ENCODE data around the gene PCDH12.

The PCDH12 gene

DNA sequence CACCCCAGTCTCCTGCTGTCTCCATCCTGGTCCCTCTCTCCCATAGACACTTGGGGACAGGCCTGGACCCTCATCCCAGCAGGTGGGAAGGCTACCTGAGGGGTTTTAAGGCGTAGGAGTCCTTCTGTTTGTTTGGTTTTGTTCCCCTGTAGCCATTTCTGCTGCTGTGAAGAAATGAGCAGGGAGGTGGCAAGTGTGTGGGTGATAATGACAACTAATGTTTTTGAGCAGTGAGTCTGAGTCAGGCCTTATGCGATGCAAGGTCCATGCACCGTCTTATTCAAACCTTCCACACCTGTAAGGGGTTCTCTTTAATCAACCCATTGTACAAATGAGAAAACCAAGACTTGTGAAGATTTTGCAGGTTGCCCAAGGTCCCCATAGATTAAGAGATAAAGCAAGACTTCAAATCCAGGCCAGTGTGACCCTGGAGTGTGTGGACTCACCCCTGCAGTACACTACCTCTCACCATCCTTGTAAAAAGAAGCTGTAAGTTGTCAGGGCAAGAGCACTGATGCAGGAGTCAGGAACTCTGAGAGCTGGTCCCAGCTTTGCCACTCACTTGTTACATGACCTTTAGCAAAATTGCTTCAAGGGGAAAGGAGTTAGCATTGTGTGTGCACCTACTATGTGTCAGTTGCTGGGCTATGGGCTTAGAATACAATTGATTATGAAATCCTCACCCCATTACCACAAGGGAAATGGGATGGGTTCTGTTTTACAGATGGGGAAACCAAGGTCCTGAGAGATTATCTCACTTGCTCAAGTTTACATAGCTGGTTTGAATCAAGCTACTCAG lies 7.6 kb downstream of the PCDH12 start:
- H3K4me3 ChIP-seq (replicated peaks in 1 of 2; ENCODE audit: low read depth in 2 of 2, low read length in 2 of 2) = no peak overlapping the region
- TF ChIP-seq, protein P1, sequence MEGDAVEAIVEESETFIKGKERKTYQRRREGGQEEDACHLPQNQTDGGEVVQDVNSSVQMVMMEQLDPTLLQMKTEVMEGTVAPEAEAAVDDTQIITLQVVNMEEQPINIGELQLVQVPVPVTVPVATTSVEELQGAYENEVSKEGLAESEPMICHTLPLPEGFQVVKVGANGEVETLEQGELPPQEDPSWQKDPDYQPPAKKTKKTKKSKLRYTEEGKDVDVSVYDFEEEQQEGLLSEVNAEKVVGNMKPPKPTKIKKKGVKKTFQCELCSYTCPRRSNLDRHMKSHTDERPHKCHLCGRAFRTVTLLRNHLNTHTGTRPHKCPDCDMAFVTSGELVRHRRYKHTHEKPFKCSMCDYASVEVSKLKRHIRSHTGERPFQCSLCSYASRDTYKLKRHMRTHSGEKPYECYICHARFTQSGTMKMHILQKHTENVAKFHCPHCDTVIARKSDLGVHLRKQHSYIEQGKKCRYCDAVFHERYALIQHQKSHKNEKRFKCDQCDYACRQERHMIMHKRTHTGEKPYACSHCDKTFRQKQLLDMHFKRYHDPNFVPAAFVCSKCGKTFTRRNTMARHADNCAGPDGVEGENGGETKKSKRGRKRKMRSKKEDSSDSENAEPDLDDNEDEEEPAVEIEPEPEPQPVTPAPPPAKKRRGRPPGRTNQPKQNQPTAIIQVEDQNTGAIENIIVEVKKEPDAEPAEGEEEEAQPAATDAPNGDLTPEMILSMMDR (IDR thresholded peaks at IDR 0.05; ENCODE audit: low read depth, low read length) = no peak
- no peak for DNase-seq (ENCODE audit: low read depth in 2 of 2)

DNA sequence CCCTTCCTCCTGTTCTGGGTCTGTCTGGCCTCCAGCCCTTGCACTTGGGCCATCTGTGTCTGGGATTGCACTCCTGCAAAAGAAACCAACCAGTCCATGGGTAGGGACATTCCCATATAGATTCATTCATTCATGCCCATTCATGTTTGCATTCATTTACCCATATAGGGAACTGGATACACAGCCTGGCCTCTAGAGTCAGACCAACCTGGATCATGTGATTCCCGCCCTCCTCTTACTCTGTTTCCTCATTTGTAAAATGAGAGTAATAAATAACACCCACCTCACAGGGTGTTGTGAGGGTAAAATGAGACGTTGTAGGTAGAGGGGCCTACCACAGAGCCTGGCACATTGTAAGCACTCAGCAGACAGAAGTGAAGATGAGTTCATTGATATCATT lies 8.5 kb downstream of the PCDH12 start:
- no peak for DNase-seq (ENCODE audit: low read depth in 2 of 2)
- no peak overlapping the region for H3K4me3 ChIP-seq (replicated peaks in 1 of 2; ENCODE audit: low read depth in 2 of 2, low read length in 2 of 2)
- TF ChIP-seq, protein P1 (IDR thresholded peaks at IDR 0.05; ENCODE audit: low read depth, low read length) = no peak

GRCh38 chr5:141948812-141949211 lies 9.2 kb downstream of the PCDH12 start:
- DNase-seq (ENCODE audit: low read depth in 2 of 2) = no peak
- no peak overlapping the region for H3K4me3 ChIP-seq (replicated peaks in 1 of 2; ENCODE audit: low read depth in 2 of 2, low read length in 2 of 2)
- TF ChIP-seq, protein P1 (IDR thresholded peaks at IDR 0.05; ENCODE audit: low read depth, low read length) = no peak

GRCh38 chr5:141947316-141947715 lies 10.7 kb downstream of the PCDH12 start:
- TF ChIP-seq, protein P1 (IDR thresholded peaks at IDR 0.05; ENCODE audit: low read depth, low read length) = no peak
- no peak overlapping the region for H3K4me3 ChIP-seq (replicated peaks in 1 of 2; ENCODE audit: low read depth in 2 of 2, low read length in 2 of 2)
- DNase-seq (ENCODE audit: low read depth in 2 of 2) = no peak

DNA sequence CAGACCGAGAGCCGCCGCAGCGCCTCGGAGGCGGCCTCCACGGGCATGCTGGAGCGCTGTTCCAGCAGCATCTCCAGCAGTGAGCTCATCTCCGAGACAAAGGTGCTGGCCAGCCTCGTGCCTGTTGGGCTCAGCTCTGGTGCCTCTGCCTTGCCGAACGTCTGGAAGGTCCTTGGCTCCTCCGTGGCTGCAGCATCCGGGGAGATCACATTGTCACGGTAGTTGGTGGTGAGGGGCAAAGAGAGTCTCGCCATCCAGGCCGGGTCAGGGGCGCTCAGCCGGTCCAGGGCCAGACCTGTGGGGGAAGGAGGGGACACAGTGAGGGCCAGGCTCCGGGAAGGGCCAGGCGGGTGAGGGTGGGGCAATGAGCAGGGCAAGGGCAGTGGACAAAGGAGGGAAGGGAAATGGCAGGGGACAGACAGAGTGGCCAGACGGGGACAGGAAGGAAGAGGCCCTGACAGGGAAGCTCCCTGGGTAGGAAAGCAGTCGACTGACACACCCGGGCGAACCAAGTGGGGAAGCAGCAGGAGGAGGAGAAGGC lies 12.4 kb downstream of the PCDH12 start:
- no peak for DNase-seq (ENCODE audit: low read depth in 2 of 2)
- no peak overlapping the region for H3K4me3 ChIP-seq (replicated peaks in 1 of 2; ENCODE audit: low read depth in 2 of 2, low read length in 2 of 2)
- TF ChIP-seq, protein P1 (IDR thresholded peaks at IDR 0.05; ENCODE audit: low read depth, low read length) = no peak

GRCh38 chr5:141944076-141944475 lies 13.9 kb downstream of the PCDH12 start:
- TF ChIP-seq, protein P1 (IDR thresholded peaks at IDR 0.05; ENCODE audit: low read depth, low read length) = no peak
- DNase-seq (ENCODE audit: low read depth in 2 of 2) = no peak
- H3K4me3 ChIP-seq (replicated peaks in 1 of 2; ENCODE audit: low read depth in 2 of 2, low read length in 2 of 2) = no peak overlapping the region

All from cardiac fibroblast (primary cell).